RWPE1 (cell line): Measurements from ENCODE around the gene WWTR1.
A peak's percentile ranks its signal among the peaks of the same experiment; 100 is the strongest.

Experiments used
- CTCF ChIA-PET: fragments of 350-600 bp; sonication (Branson Sonifier 250); formaldehyde crosslinking; extraction: SDS; loops from one replicate; lab custom pipeline; 2021; lab: Yijun Ruan, JAX
- POLR2A ChIA-PET: fragments of 400-600 bp; formaldehyde crosslinking; extraction: SDS; loops from one replicate; lab custom pipeline; 2020; ENCODE audit warnings: antibody characterized with exemption; ENCODE audit not compliant: low non-redundant PET; lab: Yijun Ruan, JAX
- DNase-seq: peaks from one replicate; pipeline ENCODE4 v3.0.0; 2012; ENCODE audit warnings: low spot score
- H3K27ac ChIP-seq: fragments of 450-650 bp; 2 replicates; pipeline ENCODE4 v1.5.1; 2017
- CTCF ChIP-seq: fragments of 450-650 bp; conservative IDR thresholded peaks from 2 replicates; pipeline ENCODE4 v1.5.1; 2017; ENCODE audit warnings: low read depth, mild to moderate bottlenecking

Gene WWTR1

GRCh38 chr3:149474250-149474817 lies 183.5 kb downstream of the WWTR1 start, which contains the start of gene TM4SF4:
Gene TM4SF4, plus strand, starts transcription at chr3:149474697. Its CDS starts 181 bp downstream, at chr3:149474878.
- DNase-seq: no peak
- ChIA-PET POLR2A (no interaction called here), CTCF (interaction anchor here (0.7 to 1.6 kb wide), 4 partner anchors 13 to 124 kb away, joined by 3 to 4 read pairs (median 4); no protein-coding TSS in a partner anchor)
- TF ChIP-seq CTCF: no peak
- H3K27ac ChIP-seq: no peak within 1 kb of the TSS

- POLR2A ChIA-PET: no interaction called here
- DNase-seq: peak; percentile 74
- H3K27ac ChIP-seq: no peak overlapping the region
Measured at GRCh38 chr3:149473357-149474249, 184.2 kb downstream of the WWTR1 start.

GRCh38 chr3:149472030-149472797 lies 185.6 kb downstream of the WWTR1 start:
- ChIA-PET CTCF (no interaction called here), POLR2A (no interaction called here)
- H3K27ac ChIP-seq: no peak overlapping the region
- no peak for DNase-seq
- TF ChIP-seq CTCF: no peak

More at GRCh38 chr3:149473357-149474249, 184.2 kb downstream of the WWTR1 start:
- no peak for TF ChIP-seq CTCF
- CTCF ChIA-PET: interaction anchor here (0.7 to 1.6 kb wide), 4 partner anchors 12 to 298 kb away, joined by 3 to 6 read pairs (median 4); no protein-coding TSS in a partner anchor

- no peak for DNase-seq
- ChIA-PET POLR2A (no interaction called here), CTCF (no interaction called here)
- H3K27ac ChIP-seq: no peak overlapping the region
- TF ChIP-seq CTCF: no peak
Measured at GRCh38 chr3:149470381-149470780, 187.4 kb downstream of the WWTR1 start.

GRCh38 chr3:149468504-149469212 lies 189.2 kb downstream of the WWTR1 start:
- TF ChIP-seq CTCF: no peak
- POLR2A ChIA-PET: no interaction called here
- DNase-seq: no peak
- no peak overlapping the region for H3K27ac ChIP-seq
- CTCF ChIA-PET: interaction anchor here (1.2 kb wide), 1 partner anchor 12 kb away, joined by 4 read pairs; no protein-coding TSS in a partner anchor
